Measurements from ENCODE around the gene TADA3. TPM values are rescaled to one million over a fixed set of nuclear protein-coding genes. Genes with fewer than 3 reads are reported as not detected.

TADA3 gene
- total RNA-seq, 2 donors from 2014 or later, result 37.4 to 37.6 TPM

- DNase-seq, result no peak
- 65 to 71% methylated on average over 3 to 5 of the region's 5 CpGs for WGBS, 2 donors
- no peak overlapping the region for H3K4me3 ChIP-seq
- no peaks in the 10 kb centered on the region for H3K27me3 ChIP-seq
- H3K9me3 ChIP-seq, result no peaks in the 10 kb centered on the region
- intact Hi-C loops (cut with DNase I), result no loop called here
- TF ChIP-seq CTCF (IDR thresholded peaks at IDR 0.05), result no peak
- TF ChIP-seq POLR2A (IDR thresholded peaks at IDR 0.05), result no peak
- no peak overlapping the region for H3K27ac ChIP-seq
- ATAC-seq, result no peak
- H3K36me3 ChIP-seq (replicated peaks in 1 of 2; ENCODE audit: insufficient read depth in 1 of 2, low read depth in 2 of 2), result peaks cover 0 to 48% of the 10 kb centered on the region in 2 donors
- H3K4me1 ChIP-seq, result peaks cover 22% of the 10 kb centered on the region
Measured at GRCh38 chr3:9746330-9746729, 45.9 kb downstream of the TADA3 start.

- DNase-seq (no peak), ATAC-seq (no peak)
- Histone ChIP-seq H3K4me3 (no peak overlapping the region), H3K27me3 (no peaks in the 10 kb centered on the region), H3K27ac (no peak overlapping the region), H3K36me3 (replicated peaks in 1 of 2; ENCODE audit: insufficient read depth in 1 of 2, low read depth in 2 of 2) (peaks cover 0 to 56% of the 10 kb centered on the region in 2 donors), H3K4me1 (peaks cover 14% of the 10 kb centered on the region), H3K9me3 (no peaks in the 10 kb centered on the region)
- TF ChIP-seq CTCF (IDR thresholded peaks at IDR 0.05) (no peak), POLR2A (IDR thresholded peaks at IDR 0.05) (no peak)
- 89 to 91% methylated on average over 10 to 12 of the region's 12 CpGs for WGBS, 2 donors
- intact Hi-C loops (cut with DNase I), result no loop called here
Measured at GRCh38 chr3:9745521-9745920, 46.8 kb downstream of the TADA3 start.

GRCh38 chr3:9744162-9744561, 48.1 kb downstream of the TADA3 start:
- Histone ChIP-seq H3K9me3 (no peaks in the 10 kb centered on the region), H3K27me3 (no peaks in the 10 kb centered on the region), H3K4me3 (no peak overlapping the region), H3K27ac (no peak overlapping the region), H3K36me3 (replicated peaks in 1 of 2; ENCODE audit: insufficient read depth in 1 of 2, low read depth in 2 of 2) (peaks cover 6 to 65% of the 10 kb centered on the region in 2 donors), H3K4me1 (peaks cover 8% of the 10 kb centered on the region)
- intact Hi-C loops (cut with DNase I), result no loop called here
- WGBS, 2 donors, result 92 to 97% methylated on average over 6 to 12 of the region's 13 CpGs
- DNase-seq (no peak), ATAC-seq (no peak)
- TF ChIP-seq POLR2A (IDR thresholded peaks at IDR 0.05) (no peak), CTCF (IDR thresholded peaks at IDR 0.05) (no peak)

DNA sequence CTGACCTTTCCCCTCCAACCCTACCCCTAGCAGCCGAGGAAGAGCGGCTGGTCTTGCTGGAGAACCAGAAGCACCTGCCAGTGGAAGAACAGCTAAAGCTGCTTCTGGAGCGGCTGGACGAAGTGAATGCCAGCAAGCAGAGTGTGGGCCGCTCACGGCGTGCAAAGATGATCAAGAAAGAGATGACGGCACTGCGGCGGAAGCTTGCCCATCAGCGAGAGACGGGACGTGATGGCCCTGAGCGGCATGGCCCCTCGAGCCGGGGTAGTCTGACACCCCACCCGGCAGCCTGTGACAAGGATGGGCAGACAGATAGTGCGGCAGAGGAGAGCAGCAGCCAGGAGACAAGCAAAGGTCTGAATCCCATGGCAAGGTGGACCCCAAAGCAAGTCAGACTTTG, 48.7 kb downstream of the TADA3 start:
- Histone ChIP-seq H3K9me3 (no peaks in the 10 kb centered on the region), H3K27me3 (no peaks in the 10 kb centered on the region), H3K4me3 (no peak overlapping the region), H3K27ac (no peak overlapping the region), H3K36me3 (replicated peaks in 1 of 2; ENCODE audit: insufficient read depth in 1 of 2, low read depth in 2 of 2) (peaks cover 6 to 70% of the 10 kb centered on the region in 2 donors), H3K4me1 (peaks cover 2% of the 10 kb centered on the region)
- no peak for ATAC-seq
- WGBS, 2 donors, result 95 to 96% methylated on average over 18 of the region's 18 CpGs
- intact Hi-C loops (cut with DNase I), result no loop called here
- no peak for DNase-seq
- TF ChIP-seq POLR2A (IDR thresholded peaks at IDR 0.05) (no peak), CTCF (IDR thresholded peaks at IDR 0.05) (no peak)

GRCh38 chr3:9742560-9742959, 49.7 kb downstream of the TADA3 start:
- Histone ChIP-seq H3K27me3 (no peaks in the 10 kb centered on the region), H3K36me3 (replicated peaks in 1 of 2; ENCODE audit: insufficient read depth in 1 of 2, low read depth in 2 of 2) (peaks cover 6 to 70% of the 10 kb centered on the region in 2 donors), H3K4me3 (no peak overlapping the region), H3K9me3 (no peaks in the 10 kb centered on the region), H3K27ac (no peak overlapping the region), H3K4me1 (no peaks in the 10 kb centered on the region)
- DNase-seq (no peak), ATAC-seq (no peak)
- 91 to 96% methylated on average over 1 of the region's 1 CpG for WGBS, 2 donors
- no peak for TF ChIP-seq POLR2A (IDR thresholded peaks at IDR 0.05)
- TF ChIP-seq CTCF (IDR thresholded peaks at IDR 0.05), result no peak
- intact Hi-C loops (cut with DNase I), result no loop called here
